ENCODE data around the gene FBXO44.
A peak's percentile ranks its signal among the peaks of the same experiment; 100 is the strongest.
"Not testable (repeated sequence)": the region's sequence is repeated elsewhere in the genome, so short reads cannot be mapped to it uniquely, and the experiment has no call there.

FBXO44 gene

DNA sequence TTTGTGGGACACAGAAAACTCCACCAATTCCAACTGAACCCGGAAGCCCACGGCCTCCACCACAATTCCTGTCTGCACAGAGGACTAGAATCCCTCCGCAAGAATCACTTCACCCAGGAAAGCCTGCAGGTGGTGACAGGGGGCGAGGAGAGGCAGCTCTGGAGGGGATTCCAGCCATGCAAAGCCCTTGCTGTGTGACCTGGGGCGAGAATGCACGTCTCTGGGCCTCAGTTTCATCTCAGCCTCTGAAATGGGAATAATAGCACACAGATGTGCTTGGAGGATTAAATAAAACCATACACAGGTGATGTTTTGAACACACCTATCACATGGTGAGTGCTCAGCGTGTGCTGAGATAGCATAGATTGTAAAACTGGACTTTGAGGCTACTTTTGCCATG lies 14.6 kb upstream of the FBXO44 start:
- DNase-seq: no peak

DNA sequence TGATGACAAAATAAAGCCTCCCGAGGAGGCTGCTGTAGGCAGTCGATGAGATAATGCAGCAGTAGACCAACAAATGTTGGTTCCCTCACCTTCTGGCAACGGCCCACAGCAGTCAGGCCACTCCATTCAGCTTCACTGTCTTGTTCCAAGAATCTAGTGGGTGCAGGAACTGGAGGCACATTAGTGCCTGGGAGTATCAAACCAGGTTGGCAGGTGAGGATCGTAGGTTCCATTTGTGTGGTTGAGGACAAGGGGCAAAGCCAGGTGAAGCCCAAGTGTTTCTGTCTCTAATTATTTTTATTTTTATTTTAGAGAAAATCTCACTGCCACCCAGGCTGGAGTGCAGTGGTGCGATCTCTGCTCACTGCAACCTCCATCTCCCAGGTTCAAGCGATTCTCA lies 13.7 kb upstream of the FBXO44 start:
- no peak for DNase-seq

DNA sequence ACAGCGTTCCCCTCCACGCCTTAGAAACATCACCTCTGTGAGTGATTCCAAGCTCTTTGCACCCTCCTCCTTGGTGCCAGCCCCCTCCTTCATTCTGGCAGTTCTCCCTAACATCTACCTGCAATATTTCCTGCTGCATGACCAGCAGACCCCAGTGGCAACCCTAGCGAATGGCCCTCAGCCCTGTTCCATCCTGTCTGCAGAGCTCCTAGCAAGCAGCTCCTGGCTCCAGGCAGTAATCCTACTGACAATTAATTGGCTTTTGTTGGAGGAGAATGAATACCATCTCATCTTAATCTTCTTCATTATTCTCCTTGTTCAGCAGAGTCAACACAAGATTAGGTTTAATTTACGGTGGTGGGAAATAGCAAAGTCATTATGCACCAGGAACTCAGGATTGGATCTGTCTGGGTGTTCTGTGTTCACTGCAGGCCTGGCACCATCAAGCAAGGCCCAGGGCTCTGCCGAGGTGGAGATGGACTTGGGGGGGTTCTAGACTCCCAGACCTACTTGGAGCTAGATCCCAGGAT lies 12.8 kb upstream of the FBXO44 start:
- no peak for DNase-seq

DNA sequence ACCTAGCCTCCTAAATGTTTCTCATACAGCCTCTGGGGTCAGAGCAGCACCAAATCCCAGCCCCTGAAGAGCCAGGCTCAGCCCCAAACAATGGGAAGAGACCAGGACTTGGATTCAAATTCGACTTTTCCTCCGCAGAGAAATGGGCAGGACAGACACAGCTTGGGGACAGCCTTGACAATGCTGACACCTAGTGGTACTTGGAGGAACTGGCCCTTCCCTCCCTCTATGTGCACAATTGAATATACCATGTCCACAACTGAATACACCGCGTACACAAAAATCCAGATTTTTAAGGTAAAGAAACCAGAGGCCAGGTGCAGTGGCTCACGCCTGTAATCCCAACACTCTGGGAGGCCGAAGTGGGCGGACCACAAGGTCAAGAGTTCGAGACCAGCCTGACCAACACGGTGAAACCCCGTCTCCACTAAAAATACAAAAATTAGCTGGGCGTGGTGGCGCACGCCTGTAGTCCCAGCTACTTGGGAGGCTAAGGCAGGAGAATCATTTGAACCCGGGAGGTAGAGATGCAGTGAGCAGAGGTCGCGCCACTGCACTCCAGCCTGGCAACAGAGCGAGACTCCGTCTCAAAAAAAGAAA lies 12.2 kb upstream of the FBXO44 start:
- not testable (repeated sequence) for DNase-seq

DNA sequence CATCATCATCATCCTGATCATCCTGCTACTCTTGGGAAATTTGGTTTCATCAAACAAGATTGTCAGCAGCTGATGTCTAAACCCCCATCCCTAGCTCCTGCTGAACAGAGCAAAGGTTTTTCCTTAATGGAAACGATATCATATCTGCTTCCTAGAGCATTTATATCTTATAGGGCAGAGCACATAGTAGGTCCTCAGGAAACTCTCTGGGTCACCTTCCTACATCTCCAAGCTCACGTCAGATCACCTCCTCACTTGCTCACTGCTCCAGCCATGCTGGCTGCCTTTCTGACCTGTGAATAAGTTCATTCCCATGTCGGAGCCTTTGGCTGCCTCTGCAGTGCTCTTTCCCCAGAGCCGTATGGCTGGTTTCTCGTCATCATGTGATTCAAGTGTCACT lies 10.9 kb upstream of the FBXO44 start:
- DNase-seq: no peak

DNA sequence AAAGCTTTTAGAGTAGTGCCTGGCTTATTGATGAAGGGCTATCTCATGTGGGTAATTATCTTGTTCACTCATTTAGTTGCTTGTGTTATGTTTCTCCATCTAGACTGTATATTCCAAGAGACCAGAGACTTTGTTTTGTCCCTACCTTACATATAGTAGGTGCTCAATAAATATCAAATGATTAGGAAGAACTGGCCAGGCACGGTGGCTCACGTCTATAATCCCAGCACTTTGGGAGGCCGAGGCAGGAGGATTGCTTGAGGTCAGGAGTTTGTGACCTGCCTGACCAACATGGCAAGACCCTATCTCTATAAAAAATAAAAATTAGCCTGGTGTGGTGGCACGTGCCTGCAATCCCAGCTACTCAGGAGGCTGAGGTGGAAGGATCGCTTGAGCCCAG lies 9.4 kb upstream of the FBXO44 start:
- DNase-seq: no peak

DNA sequence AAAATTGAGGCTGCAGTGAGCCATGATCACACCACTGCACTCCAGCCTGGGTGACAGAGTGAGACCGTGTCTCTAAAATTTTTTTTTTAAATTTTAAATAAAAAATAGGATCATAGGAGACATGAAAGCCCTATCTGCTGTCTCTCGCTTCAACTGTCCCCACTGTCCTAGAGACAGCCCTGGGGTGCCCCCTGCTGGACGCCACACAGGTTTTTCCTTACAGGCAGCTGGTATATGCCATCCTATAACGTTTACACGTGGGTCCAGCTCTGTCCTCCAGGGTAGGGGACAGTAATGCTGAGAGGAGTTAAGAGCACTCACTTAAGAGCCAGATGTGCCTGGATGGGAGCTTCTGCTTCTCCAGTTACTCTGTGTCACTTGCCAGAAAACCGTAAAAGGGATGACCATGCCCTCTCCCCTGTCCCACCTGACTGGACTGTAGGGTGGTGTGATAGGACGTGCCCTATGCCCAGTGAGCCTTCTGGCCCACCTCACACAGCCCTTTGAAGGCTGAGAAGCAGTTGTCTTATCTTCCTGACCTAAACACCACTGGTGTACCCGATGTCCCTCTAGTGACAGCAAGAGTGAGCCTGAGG lies 8.9 kb upstream of the FBXO44 start:
- DNase-seq: peak; percentile 32

DNA sequence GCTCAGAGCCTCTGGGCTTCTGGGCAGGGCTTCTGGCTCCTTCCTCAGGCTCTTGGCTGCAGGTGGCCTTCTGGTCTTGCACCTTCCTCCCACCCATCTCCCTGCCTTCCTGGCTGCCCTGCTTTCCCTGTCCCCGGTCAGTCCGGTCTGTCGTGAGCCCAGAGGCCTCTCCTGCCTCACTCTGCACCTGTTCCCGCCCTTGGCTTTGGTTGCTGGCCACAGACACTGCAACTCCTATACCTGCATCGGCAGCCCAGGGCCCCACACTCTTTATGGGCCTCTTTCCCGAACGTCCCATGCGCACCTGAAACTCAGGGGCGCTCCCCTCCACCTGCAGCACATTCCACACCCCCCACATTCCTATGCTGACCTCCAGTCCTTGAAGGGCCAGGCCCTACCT lies 8.4 kb upstream of the FBXO44 start:
- DNase-seq: no peak

DNA sequence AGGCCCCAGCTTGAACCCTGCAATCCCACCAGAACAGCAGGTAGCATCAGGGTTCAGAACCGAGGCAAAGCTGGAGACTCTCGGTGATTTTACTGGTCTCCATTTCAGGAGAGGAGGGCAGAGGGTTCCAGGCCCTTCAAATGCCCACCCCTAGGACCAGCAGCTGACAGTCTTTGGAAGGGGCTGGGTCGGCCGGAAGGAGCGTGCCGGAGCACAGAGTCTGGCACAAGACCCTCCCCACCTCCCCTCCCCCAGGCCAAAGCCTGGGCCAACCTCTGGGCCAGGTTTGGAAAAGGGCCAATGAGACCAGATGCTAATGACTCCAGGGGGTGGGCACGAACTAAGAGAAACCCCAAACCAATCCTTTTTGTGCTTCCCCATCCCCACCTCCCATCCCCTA lies 7.3 kb upstream of the FBXO44 start:
- DNase-seq: no peak

DNA sequence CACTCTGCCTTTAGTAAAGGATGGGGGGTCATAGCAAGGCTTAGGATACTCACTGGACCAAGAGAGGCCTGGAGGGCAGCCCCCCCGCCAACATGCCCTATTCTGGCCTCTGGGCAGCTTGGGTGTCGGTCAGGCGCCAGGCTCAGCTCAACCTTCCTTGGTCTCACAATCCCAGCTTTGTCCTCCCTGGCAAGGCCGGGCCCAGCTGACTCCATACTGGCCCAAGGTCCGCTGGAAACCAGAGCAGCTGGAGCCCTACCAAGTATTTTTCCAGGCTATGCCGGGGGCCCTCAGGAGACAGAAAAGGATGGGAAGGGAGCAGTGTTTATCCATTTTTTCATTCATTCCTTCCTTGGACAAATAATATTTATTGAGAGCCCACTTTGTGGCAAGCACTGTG lies 6.6 kb upstream of the FBXO44 start:
- no peak for DNase-seq

DNA sequence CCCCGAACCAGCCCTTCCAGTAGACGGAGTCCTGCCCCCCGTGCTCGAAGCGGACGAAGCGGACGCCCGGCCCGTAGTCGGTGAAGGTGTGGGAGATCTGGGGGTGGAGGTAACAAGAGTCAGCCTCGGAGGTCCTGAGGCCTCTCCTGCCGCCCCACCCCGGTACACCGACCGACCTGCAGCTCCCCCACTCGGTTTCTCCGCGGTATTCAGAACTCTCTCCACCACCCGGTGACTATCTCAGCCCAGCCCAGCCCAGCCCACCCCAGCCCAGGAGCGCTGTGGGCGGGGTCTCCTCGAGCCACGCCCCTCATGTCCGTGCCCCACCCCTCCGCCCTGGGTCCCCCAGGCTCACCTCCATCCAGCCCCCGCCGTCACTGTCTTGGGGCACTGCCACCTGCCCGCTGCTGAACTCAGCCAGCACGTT lies 5.9 kb upstream of the FBXO44 start:
- no peak for DNase-seq

DNA sequence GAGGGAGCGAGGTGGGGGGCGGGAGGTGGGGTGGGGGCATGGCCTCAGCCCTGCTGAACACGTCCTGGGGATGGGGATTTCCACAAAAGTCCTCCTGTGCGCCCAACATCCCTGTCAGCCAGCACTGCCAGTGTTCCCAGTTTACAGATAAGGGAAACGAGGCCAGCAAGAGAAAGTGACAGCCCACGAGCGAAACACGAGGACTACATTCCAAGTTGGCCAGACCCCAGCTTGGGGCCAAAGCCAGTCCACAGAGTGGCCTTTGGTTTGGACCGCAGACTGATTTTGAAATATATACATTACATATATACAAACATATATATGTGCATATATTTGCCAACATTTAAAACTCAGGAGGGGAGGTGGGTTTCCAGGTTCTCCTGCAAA lies 5.4 kb upstream of the FBXO44 start:
- no peak for DNase-seq

DNA sequence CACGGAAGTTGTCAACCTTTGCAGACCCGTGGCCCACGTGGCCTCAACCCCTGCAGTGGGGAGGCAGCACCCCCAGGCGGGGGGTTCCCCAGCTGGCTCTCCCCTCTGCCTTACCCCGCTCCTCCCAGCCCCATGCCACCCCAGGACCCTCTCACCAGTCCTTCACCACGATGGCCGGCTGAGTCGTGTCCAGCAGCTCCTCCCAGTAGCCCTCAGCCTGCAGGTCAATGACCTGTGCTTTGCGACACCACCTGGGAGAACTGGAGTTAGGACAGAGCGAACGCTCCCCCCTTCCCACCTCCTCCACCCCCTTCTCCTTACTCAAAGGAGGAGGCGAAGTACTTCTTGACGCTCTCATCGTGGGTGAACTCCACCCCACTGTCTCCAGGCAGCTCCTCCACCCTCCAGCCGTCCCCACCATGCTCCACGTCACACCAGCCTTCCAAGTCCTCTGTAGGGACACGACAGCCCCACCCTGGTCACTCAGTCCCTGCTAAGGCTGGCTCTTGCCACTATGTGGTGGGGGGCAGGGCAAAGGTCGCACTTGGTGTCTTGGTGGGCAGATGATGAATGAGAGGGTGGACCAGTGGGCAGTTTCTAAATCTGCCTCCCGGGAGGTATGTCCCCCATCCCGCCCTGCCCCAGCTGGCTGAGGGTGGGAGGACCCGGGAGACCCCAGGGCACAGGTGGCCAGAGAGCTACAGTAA lies 4.9 kb upstream of the FBXO44 start:
- no peak for DNase-seq

DNA sequence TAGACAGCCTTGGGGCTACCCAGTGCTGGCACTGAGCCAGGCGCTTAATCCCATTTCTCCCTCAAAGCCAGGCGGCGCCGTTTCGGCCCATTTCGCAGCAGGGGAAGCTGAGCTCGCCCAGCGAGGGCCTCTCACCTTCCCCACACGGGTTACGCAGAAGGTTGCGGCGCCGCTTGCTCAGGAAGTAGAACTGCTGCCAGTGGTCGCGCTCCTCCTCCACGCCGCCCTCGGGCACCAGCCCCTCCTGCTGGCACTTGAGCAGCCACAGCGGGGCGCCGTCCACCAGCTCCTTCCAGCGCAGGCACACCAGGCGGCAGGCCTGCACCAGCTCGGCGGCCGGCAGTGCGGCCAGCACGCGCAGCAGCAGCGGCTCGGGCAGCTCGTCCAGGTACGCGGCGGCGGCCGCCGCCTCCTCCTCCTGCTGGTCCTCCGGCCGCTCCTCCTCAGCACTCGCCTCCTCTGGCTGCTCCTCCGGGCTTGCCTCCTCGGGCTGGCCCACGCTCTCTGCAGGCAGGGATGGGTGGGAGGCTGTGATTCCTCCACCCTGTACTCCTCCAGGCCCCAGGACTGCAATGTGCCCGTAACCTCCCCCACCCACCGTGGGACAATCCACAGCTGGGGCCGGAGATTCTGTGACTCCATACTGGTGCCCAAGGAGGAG lies 4.2 kb upstream of the FBXO44 start:
- DNase-seq: peak; percentile 74

DNA sequence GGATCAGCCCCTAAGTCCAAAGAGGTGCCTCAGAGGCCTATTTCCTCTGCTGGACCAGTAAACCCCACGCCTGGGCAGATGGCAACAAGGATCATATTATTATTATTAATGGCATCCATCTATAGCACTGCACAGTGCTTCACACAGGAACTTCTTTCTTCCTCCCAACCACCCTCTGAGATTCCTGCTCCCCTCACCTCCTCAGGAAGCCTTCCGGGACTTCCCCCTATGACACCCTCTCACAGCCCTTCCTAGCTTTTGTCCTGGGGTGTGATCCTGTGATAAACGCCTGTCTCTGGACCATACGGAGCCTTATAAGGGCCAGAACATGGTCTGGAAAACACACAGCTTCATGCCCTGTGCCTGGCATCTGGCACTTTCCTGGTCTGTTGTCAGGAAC lies 3.7 kb upstream of the FBXO44 start:
- no peak for DNase-seq

DNA sequence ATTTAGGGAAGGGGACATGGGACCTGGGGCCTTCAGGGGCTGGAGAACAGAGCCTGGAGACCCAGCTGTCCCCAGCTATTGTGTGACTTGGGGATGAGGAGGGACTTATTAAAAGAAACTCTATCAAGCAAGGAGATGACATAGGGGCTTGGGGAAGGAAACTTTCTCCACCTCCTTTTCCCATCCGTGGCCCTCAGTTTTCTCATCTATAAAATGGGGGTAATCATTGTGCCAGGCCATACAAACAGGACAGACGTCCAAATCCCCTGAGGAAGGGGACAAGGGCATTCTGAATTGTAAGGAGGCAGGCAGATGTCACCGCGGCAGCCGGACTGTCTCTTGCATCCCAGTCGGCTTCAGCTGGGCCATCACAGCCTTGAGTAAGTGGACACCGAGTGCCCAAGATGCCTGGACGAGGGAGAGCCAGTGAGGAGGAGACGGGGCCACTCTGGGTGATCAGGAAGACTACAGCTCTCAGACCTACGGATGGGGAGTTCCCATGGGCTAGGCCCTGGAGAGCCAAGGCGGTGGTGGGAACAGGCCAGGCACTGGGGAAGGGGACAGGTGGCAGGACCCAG lies 2.4 kb upstream of the FBXO44 start:
- no peak for DNase-seq

DNA sequence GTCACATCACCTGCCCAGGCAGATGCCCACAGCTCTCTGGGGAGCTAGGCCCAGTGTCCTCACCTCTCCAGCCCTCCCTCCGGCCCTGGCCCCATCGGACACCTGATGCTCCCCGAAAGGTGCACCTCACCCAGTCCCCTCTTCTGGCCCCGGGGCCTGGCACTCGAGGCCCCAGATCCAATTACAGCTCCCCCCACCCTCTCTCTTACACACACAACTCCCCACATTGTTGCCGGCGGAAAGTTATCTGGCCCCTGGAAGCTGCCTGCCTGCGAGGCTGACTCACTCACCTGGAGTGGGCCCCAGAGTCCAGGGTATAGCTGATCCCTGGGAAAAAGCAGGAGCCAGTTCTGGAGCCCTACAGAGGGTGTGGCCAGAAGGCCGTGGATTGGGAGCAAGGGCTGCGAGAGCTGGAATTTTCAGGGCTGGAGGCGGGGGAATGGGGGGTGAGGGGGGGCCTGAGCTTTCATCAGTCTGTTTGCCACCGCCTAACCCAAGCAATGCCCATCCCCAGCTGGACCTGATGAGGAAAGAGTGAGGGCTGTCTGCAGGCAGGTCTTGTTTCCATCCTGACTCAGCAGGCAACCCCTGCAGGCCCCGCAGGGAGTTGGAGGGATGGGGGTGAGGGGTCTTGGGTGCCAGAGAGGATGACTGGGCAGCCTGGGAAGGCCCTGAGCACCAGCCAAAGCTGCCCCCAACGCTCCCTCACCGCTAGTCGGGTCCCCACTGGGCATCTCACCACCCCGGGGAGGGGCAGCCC lies 1.4 kb upstream of the FBXO44 start:
- no peak for DNase-seq

DNA sequence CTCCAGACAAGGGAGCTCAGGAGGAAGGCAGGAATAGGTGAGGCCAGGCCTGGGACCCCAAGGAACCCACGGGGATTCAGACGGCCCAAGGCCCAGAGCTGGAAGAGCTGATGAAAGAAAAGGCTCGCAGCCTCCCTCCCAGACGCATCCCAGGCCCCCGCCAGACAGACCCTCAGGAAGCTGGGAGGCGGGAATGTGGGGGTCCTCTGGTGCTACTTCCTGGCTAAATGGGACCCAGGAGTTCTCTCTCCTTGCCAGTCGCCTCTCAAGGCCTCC lies 878 bp upstream of the FBXO44 start:
- no peak for DNase-seq

DNA sequence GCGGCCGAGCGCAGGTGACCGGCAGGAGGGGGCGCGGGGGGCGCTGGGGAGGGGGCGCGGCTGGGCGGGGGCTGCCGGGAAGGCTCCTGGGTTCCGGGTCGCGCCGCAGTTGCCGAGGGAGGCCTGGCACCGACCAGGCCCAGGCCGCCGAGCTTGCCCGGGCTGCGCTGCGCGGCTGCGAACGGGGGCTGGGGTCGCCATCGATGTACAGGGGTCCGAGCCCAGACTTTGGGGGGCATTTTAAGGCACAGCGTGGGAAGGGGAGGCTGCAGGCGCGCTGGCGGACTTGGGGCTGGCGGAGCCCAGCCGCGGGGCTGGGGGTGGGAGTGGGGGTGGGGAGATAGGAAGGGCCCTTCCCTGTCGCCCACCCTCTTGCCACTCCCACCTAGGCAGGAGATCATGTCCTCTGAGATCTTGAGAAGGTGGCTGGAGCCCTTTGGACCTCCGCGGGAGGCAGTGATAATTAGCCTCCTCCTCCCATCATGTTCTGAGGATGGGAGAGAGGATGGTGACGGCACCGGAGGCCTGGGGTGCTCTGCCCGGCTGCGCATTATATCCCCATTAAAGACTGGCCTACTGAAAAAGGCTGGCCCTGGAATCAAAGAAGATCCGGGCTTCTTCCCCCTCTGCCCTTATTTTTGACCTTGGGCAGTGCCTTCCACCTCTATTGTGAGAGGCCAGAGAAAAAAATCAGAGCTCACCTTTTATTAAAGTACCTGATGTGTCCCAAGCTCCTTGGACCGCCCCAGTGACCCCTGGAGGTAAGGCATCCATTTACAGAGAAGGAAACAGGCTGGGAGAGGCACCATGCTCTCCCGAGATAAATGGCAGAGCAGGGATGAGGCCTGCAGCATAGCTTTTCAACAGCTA lies 497 bp downstream of the FBXO44 start:
- DNase-seq: no peak

DNA sequence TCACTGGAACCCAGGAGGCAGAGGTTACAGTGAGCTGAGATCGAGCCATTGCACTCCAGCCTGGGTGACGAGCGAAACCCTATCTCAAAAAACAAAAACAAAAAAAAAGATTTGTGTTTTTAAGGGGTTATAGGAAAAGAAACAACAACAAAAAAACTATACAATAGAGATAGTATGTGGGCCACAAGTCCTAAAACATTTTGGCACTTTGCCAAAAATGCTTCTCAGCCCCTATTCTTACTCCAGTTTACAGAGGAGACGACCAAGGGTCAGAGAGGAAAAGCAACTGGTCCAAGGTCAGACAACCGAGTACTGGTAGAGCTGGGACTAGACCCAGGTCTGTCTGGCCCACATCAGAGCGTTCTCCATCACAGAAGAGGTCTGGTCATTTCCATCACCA lies 3.0 kb downstream of the FBXO44 start:
- no peak for DNase-seq

DNA sequence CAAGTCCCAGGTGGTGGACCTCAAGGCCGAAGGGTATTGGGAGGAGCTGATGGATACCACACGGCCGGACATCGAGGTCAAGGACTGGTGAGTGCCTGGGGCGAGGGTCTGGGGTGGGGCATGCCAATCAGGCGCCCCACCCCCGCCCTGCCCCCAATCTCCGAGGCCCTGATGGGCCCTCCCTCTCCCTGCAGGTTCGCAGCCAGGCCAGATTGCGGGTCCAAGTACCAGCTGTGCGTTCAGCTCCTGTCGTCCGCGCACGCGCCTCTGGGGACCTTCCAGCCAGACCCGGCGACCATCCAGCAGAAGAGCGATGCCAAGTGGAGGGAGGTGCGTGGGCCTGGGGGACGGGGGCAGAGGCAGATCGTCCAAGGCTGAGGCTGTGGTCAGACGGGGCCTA lies 3.9 kb downstream of the FBXO44 start:
- DNase-seq: no peak

DNA sequence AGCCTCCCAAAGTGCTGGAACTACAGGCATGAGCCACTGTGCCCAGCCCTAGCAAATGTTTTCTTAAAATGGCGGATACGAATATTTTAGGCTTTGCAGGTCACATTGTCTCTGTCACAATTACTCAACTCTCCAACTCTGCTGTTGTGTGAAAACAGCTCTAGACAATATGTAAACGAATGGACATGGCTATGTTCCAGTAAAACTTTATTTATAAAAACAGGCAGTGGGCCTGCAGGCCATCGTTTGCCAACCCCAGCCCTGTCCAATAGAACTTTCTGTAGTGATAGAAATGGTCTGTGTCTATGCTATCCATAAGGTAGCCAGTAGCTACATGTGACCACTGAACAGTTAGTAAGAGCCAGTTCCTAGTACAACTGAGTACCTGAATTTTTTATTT lies 5.1 kb downstream of the FBXO44 start:
- DNase-seq: no peak

Data from DMS 273 treated with DMSO at 0.1 percent for 48 hours (cell line).